PC-3 (cell line): ENCODE results near the gene MSX1.

ENCODE experiments used
- EZH2 ChIP-seq: fragments of 300-600 bp; sonication (generic); IDR thresholded peaks from one replicate; pipeline ENCODE4 v1.6.1; 2017; ENCODE audit warnings: antibody characterized with exemption, mild to moderate bottlenecking, low read length; ENCODE audit not compliant: unreplicated experiment
- TF ChIP-seq, protein P1 (sequence below): fragments of 300-600 bp; sonication (generic); conservative IDR thresholded peaks from 2 replicates; pipeline ENCODE4 v1.5.1; 2017; ENCODE audit warnings: antibody characterized with exemption, low read depth, mild to moderate bottlenecking, low read length

DNA sequence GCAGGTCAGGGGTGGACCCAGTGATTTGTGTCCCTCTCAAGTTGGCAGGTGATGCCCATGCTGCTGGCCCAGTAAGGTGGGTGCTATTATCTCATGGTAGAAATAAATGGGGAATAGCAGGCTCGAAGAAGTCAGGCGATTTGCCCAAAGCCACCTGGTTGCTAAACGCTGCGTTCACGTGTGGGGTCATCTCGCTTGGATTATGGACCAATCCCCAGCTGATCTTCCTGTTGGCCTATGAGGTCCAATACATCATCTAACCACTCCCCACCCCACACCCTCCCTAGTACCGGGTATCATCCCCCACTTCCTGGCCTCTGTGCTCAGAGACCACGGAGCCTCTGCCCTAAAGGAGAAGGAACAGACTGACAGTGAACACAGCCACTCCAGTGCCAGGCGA is 18.3 kb upstream of the MSX1 start:
- TF ChIP-seq, protein P1, sequence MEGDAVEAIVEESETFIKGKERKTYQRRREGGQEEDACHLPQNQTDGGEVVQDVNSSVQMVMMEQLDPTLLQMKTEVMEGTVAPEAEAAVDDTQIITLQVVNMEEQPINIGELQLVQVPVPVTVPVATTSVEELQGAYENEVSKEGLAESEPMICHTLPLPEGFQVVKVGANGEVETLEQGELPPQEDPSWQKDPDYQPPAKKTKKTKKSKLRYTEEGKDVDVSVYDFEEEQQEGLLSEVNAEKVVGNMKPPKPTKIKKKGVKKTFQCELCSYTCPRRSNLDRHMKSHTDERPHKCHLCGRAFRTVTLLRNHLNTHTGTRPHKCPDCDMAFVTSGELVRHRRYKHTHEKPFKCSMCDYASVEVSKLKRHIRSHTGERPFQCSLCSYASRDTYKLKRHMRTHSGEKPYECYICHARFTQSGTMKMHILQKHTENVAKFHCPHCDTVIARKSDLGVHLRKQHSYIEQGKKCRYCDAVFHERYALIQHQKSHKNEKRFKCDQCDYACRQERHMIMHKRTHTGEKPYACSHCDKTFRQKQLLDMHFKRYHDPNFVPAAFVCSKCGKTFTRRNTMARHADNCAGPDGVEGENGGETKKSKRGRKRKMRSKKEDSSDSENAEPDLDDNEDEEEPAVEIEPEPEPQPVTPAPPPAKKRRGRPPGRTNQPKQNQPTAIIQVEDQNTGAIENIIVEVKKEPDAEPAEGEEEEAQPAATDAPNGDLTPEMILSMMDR: no peak
- TF ChIP-seq EZH2: no peak
